Right lobe of liver (tissue), 6 donors: Measurements from ENCODE around the gene SDK1. TPM values are rescaled to one million over a fixed set of nuclear protein-coding genes. Genes with fewer than 3 reads are reported as not detected.

Experiments used
- ATAC-seq, 4 donors: fragments of 200-7000 bp; cut with Tn5 transposase; one replicate each; pipeline ENCODE4 v1.9.1; 2020; ENCODE audit warnings: mild to moderate bottlenecking in 4 of 4, moderate library complexity in 4 of 4
- DNase-seq, 3 donors: peaks; one replicate each; pipeline ENCODE4 v3.0.0-alpha.2; 2020
- H3K27ac ChIP-seq, 3 donors: fragments of 200-600 bp; one replicate each; pipeline ENCODE4 v1.8.0; 2022
- H3K27me3 ChIP-seq, 2 donors: fragments of 200-600 bp; one replicate each; pipeline ENCODE4 v1.8.0; 2022
- H3K36me3 ChIP-seq, 4 donors: fragments of 200-600 bp; sonication (generic) in 1 of 4; one replicate each; pipeline versions ENCODE4 v1.5.1 to v1.8.0; 2017 to 2022; ENCODE audit warnings: control low read depth in 1 of 4
- H3K4me1 ChIP-seq, 4 donors: fragments of 200-600 bp; sonication (generic) in 1 of 4; one replicate each; pipeline versions ENCODE4 v1.5.1 to v1.8.0; 2017 to 2022; ENCODE audit warnings: control low read depth in 1 of 4
- H3K4me3 ChIP-seq, 3 donors: fragments of 200-600 bp; one replicate each; pipeline ENCODE4 v1.8.0; 2022
- H3K9me3 ChIP-seq, 4 donors: fragments of 200-600 bp; sonication (generic) in 1 of 4; one replicate each; pipeline versions ENCODE4 v1.5.1 to v1.8.0; 2017 to 2022; ENCODE audit warnings: control low read depth in 1 of 4
- POLR2A ChIP-seq: fragments of 450-650 bp; IDR thresholded peaks from one replicate; pipeline ENCODE4 v1.6.1; 2017; ENCODE audit warnings: antibody characterized with exemption, mild to moderate bottlenecking
- WGBS: methylation state at CpG from one replicate; pipeline ENCODE4 v1.1.6; 2018; ENCODE audit warnings: low coverage, low lambda C conversion rate; ENCODE audit not compliant: insufficient coverage; ENCODE audit errors: missing lambda C conversion rate; 5-methylcytosine and 5-hydroxymethylcytosine counted together
- intact Hi-C, 2 donors: fragments of 100-400 bp; cut with DNase I; formaldehyde crosslinking; loops; one replicate each; pipeline versions ENCODE4 v1.11.2 to v1.14.1; 2022
- total RNA-seq, 6 experiments: library from RNA; depleted of rRNA in 2 of 6; stranded (reverse); fragments of >200 nt in 2 of 6; fragmentation: NEBNext Ultra II Directional in 3 of 6; extraction: Animal tissue kit (Norgen Biotek cat#: 25700) in 3 of 6; gene quantifications; one replicate each; pipeline versions ENCODE4 v1.1.0 to v1.2.4, GENCODE V29; 2016 to 2023
- TF ChIP-seq, protein P1 (sequence below), 4 donors: fragments of 200-600 bp in 3 of 4; fragments of 450-650 bp in 1 of 4; IDR thresholded peaks; one replicate each; pipeline versions ENCODE4 v1.5.1 to v1.8.0; 2016 to 2022; ENCODE audit warnings: antibody characterized with exemption in 4 of 4, mild to moderate bottlenecking in 2 of 4
- donor health status: DM: no; HTN: yes; CAD: no.
- donor health status: DM: no; HTN: no; CAD: no.
- donor health status: DM: no; HTN: no; CAD: no.
- donor health status: DM: no; HTN: yes; CAD: no.
- donor health status: DM: no; HTN: yes; CAD: no.

The SDK1 gene
- total RNA-seq, 6 experiments from 2014 or later, result 0.07 to 1.4 (median 0.65) TPM

- Histone ChIP-seq H3K9me3 (no peaks in the 10 kb centered on the region), H3K27ac (no peak overlapping the region), H3K4me3 (no peak overlapping the region), H3K4me1 (no peaks in the 10 kb centered on the region), H3K27me3 (no peaks in the 10 kb centered on the region), H3K36me3 (no peaks in the 10 kb centered on the region)
- intact Hi-C loops, result no loop called here
- DNase-seq (no peak), ATAC-seq (no peak)
- 45% methylated on average over 3 of the region's 3 CpGs for WGBS
- TF ChIP-seq, protein P1, sequence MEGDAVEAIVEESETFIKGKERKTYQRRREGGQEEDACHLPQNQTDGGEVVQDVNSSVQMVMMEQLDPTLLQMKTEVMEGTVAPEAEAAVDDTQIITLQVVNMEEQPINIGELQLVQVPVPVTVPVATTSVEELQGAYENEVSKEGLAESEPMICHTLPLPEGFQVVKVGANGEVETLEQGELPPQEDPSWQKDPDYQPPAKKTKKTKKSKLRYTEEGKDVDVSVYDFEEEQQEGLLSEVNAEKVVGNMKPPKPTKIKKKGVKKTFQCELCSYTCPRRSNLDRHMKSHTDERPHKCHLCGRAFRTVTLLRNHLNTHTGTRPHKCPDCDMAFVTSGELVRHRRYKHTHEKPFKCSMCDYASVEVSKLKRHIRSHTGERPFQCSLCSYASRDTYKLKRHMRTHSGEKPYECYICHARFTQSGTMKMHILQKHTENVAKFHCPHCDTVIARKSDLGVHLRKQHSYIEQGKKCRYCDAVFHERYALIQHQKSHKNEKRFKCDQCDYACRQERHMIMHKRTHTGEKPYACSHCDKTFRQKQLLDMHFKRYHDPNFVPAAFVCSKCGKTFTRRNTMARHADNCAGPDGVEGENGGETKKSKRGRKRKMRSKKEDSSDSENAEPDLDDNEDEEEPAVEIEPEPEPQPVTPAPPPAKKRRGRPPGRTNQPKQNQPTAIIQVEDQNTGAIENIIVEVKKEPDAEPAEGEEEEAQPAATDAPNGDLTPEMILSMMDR (IDR thresholded peaks at IDR 0.05), result no peak
- TF ChIP-seq POLR2A, result no peak
These were observed 152.3 kb downstream of the SDK1 start for GRCh38 chr7:3453398-3453797.

- intact Hi-C loops, result no loop called here
These were observed 154.9 kb downstream of the SDK1 start for GRCh38 chr7:3455806-3456595.

DNA sequence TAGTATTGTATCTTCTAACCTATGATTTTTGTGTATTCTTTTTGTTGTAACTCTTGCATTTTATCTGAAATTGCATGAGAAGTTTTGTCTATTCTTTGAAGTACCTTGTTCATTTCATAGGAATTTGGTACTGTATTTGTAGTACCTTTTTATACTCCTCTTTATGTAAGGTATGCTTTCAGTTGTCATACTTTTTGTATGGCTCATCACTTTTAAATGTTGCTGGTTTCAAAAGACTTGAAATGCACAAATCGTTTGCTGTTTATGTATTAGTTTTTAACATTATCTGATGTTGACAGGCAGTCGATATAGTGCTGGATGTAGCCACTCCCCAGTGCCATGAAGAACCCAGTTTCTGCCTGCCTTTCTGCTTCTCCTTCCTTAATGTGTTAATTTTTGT lies 158.1 kb downstream of the SDK1 start:
- Histone ChIP-seq H3K9me3 (no peaks in the 10 kb centered on the region), H3K27ac (no peak overlapping the region), H3K4me3 (no peak overlapping the region), H3K36me3 (no peaks in the 10 kb centered on the region), H3K27me3 (no peaks in the 10 kb centered on the region), H3K4me1 (no peaks in the 10 kb centered on the region)
- TF ChIP-seq, protein P1 (IDR thresholded peaks at IDR 0.05), result no peak
- TF ChIP-seq POLR2A, result no peak
- DNase-seq (no peak), ATAC-seq (no peak)
- intact Hi-C loops, result no loop called here
- WGBS, result 66% methylated on average over 2 of the region's 2 CpGs

More at GRCh38 chr7:3455806-3456595, 154.9 kb downstream of the SDK1 start:
- Histone ChIP-seq H3K4me1 (no peaks in the 10 kb centered on the region), H3K27ac (no peak overlapping the region), H3K36me3 (no peaks in the 10 kb centered on the region), H3K27me3 (no peaks in the 10 kb centered on the region), H3K9me3 (no peaks in the 10 kb centered on the region), H3K4me3 (no peak overlapping the region)
- WGBS, result 82% methylated on average over 1 of the region's 1 CpG
- ATAC-seq (no peak), DNase-seq (no peak)
- TF ChIP-seq, protein P1 (IDR thresholded peaks at IDR 0.05), result no peak
- TF ChIP-seq POLR2A, result no peak

DNA sequence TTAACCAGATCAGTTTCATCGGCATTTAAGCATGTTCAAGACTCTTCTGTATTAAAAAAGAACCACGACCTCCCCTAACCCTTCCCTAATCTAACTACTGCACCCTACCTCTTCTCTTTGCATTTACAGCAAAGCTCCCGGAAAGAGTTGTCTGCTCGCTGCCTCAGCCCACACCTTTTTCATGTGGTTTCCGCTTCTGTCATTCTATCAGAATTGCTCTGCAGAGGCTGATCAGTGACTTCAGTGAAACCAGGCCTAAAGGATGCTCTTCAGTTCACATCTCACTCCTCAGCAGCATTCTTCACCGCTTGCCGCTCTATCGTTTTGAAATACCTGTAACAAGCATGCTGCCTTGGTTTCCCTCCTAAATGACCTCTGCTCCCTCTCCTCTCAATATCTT lies 160.9 kb downstream of the SDK1 start:
- Histone ChIP-seq H3K36me3 (no peaks in the 10 kb centered on the region), H3K27me3 (no peaks in the 10 kb centered on the region), H3K4me3 (no peak overlapping the region), H3K9me3 (no peaks in the 10 kb centered on the region), H3K4me1 (no peaks in the 10 kb centered on the region), H3K27ac (no peak overlapping the region)
- WGBS, result 68% methylated on average over 7 of the region's 8 CpGs
- DNase-seq (no peak), ATAC-seq (peak in 1 of 4 donors; percentile 23)
- intact Hi-C loops, result no loop called here
- no peak for TF ChIP-seq POLR2A

- H3K4me1 ChIP-seq, result no peaks in the 10 kb centered on the region
- 56% methylated on average over 1 of the region's 1 CpG for WGBS
- no peak for TF ChIP-seq POLR2A
- TF ChIP-seq, protein P1 (IDR thresholded peaks at IDR 0.05), result no peak
- ATAC-seq (no peak), DNase-seq (no peak)
- H3K27ac ChIP-seq, result no peak overlapping the region
- no peaks in the 10 kb centered on the region for H3K27me3 ChIP-seq
- H3K9me3 ChIP-seq, result no peaks in the 10 kb centered on the region
- intact Hi-C loops, result no loop called here
- H3K36me3 ChIP-seq, result no peaks in the 10 kb centered on the region
- no peak overlapping the region for H3K4me3 ChIP-seq
These were observed 162.6 kb downstream of the SDK1 start for GRCh38 chr7:3463696-3464095.
